ENCODE results near the gene PCDHB9. TPM values are rescaled to one million over a fixed set of nuclear protein-coding genes. Genes with fewer than 3 reads are reported as not detected.
"Not testable (repeated sequence)": the region's sequence is repeated elsewhere in the genome, so short reads cannot be mapped to it uniquely, and the experiment has no call there.

Gene PCDHB9
- under 1 TPM; 0.16 to 0.18 TPM for polyA plus RNA-seq

DNA sequence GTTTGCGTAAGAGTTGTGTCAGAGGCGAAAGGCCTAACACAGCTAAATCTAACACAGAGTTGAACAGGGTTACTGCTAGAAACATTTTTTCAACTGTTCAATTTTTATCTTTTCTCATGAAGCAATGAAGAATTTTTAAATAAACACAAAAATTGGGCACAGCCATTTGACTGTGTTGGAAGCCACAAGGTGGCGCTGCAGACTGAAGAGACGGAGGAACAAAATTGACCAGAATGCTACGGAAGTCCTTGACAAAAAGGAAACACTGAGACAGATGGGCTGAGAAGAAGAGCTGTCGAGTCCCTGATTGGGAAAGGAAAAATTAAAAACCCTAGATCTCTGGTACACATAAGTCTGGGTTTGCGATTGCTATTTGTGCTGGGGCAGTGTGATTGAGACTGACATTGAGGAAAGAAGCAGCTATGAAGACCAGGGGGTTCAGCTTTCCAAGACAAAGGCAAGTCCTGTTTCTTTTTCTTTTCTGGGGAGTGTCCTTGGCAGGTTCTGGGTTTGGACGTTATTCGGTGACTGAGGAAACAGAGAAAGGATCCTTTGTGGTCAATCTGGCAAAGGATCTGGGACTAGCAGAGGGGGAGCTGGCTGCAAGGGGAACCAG, at the start of gene PCDHB9:
Gene PCDHB9, plus strand, starts transcription at position 265 of the 616 bp plus-strand sequence. Its CDS starts 158 bp downstream, at position 423.
- peaks cover 2 to 23% of the 10 kb centered on the region in 2 donors for H3K9me3 ChIP-seq (ENCODE audit: control insufficient read depth in 2 of 2, insufficient read depth in 1 of 2, low read depth in 1 of 2, low read length in 1 of 2)
- no peaks in the 10 kb centered on the region for H3K27me3 ChIP-seq (ENCODE audit: control insufficient read depth in 1 of 2, insufficient read depth in 2 of 2, low read length in 2 of 2)
- no peaks in the 10 kb centered on the region for H3K36me3 ChIP-seq (ENCODE audit: control insufficient read depth in 2 of 2, insufficient read depth in 2 of 2, low read length in 1 of 2)

DNA sequence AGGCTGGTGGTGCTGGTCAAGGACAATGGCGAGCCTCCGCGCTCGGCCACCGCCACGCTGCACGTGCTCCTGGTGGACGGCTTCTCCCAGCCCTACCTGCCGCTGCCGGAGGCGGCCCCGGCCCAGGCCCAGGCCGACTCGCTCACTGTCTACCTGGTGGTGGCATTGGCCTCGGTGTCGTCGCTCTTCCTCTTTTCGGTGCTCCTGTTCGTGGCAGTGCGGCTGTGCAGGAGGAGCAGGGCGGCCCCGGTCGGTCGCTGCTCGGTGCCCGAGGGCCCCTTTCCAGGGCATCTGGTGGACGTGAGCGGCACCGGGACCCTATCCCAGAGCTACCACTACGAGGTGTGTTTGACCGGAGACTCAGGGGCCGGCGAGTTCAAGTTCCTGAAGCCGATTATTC, 49.6 kb upstream of the PCDHB9 start:
- not testable (repeated sequence) for H3K27me3 ChIP-seq (ENCODE audit: control insufficient read depth in 1 of 2, insufficient read depth in 2 of 2, low read length in 2 of 2); H3K36me3 ChIP-seq (ENCODE audit: control insufficient read depth in 2 of 2, insufficient read depth in 2 of 2, low read length in 1 of 2); H3K4me3 ChIP-seq (ENCODE audit: low read depth in 1 of 2, low read length in 2 of 2); H3K27ac ChIP-seq (ENCODE audit: low read depth in 2 of 2, low read length in 1 of 2); H3K4me1 ChIP-seq (ENCODE audit: control insufficient read depth in 2 of 2, insufficient read depth in 2 of 2, low read length in 1 of 2)
- WGBS, 2 donors = 46 to 54% methylated on average over 28 to 34 of the region's 34 CpGs
- H3K9me3 ChIP-seq (ENCODE audit: control insufficient read depth in 2 of 2, insufficient read depth in 1 of 2, low read depth in 1 of 2, low read length in 1 of 2) = peaks cover 14 to 18% of the 10 kb centered on the region in 2 donors

More for the DNA sequence above, at the start of gene PCDHB9:
- Histone ChIP-seq H3K4me1 (ENCODE audit: control insufficient read depth in 2 of 2, insufficient read depth in 2 of 2, low read length in 1 of 2) (no peaks in the 10 kb centered on the region), H3K4me3 (ENCODE audit: low read depth in 1 of 2, low read length in 2 of 2) (no peak within 1 kb of the TSS), H3K27ac (ENCODE audit: low read depth in 2 of 2, low read length in 1 of 2) (no peak within 1 kb of the TSS)
- 19 to 24% methylated on average over 8 to 9 of the region's 9 CpGs for WGBS, 2 donors

DNA sequence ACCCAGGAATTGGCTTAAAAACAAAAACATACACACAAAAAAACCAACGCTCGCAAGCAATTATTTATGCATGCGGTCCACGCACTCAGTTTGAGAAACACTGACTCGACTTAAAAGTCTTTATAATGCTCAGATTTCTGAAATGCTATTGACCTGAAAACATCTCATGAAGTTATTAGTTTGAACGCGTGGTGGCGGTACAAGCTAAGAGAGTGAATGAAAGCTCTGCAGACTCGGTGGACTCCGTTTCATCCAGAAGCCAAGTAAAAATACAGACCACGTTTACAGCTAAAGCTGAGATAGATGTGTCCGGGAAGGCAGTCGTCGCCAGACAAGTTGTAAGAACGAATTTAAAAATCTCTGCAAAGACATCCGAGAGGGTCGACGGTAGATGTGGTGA, 37.1 kb upstream of the PCDHB9 start, which contains the start of gene PCDHB6:
Gene PCDHB6, plus strand, starts transcription at position 246 of the 400 bp plus-strand sequence. CDS start 201 bp downstream, outside the sequence.
- 18 to 19% methylated on average over 18 of the region's 18 CpGs for WGBS, 2 donors
- Histone ChIP-seq H3K9me3 (ENCODE audit: control insufficient read depth in 2 of 2, insufficient read depth in 1 of 2, low read depth in 1 of 2, low read length in 1 of 2) (peaks cover 7 to 17% of the 10 kb centered on the region in 2 donors), H3K27me3 (ENCODE audit: control insufficient read depth in 1 of 2, insufficient read depth in 2 of 2, low read length in 2 of 2) (no peaks in the 10 kb centered on the region), H3K36me3 (ENCODE audit: control insufficient read depth in 2 of 2, insufficient read depth in 2 of 2, low read length in 1 of 2) (no peaks in the 10 kb centered on the region), H3K27ac (ENCODE audit: low read depth in 2 of 2, low read length in 1 of 2) (no peak within 1 kb of the TSS), H3K4me1 (ENCODE audit: control insufficient read depth in 2 of 2, insufficient read depth in 2 of 2, low read length in 1 of 2) (peaks cover 0 to 2% of the 10 kb centered on the region in 2 donors), H3K4me3 (ENCODE audit: low read depth in 1 of 2, low read length in 2 of 2) (no peak within 1 kb of the TSS)

DNA sequence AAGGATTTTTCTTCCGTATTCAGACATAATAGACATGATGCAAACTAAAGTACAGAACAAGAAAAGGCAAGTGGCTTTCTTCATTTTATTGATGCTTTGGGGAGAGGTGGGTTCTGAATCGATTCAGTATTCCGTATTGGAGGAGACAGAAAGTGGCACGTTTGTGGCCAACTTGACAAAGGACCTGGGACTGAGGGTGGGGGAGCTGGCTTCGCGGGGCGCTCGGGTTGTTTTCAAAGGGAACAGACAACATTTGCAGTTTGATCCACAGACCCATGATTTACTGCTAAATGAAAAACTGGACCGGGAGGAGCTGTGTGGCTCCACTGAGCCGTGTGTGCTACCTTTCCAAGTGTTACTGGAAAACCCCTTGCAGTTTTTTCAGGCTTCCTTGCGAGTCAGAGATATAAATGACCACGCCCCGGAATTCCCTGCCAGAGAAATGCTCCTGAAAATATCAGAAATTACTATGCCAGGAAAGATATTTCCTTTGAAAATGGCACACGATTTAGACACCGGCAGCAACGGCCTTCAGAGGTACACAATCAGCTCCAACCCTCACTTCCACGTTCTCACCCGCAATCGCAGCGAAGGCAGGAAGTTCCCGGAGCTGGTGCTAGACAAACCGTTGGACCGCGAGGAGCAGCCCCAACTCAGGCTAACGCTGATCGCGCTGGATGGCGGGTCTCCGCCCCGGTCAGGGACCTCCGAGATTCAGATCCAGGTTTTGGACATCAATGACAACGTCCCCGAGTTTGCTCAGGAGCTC, 36.6 kb upstream of the PCDHB9 start:
- Histone ChIP-seq H3K9me3 (ENCODE audit: control insufficient read depth in 2 of 2, insufficient read depth in 1 of 2, low read depth in 1 of 2, low read length in 1 of 2) (peaks cover 7 to 17% of the 10 kb centered on the region in 2 donors), H3K4me1 (ENCODE audit: control insufficient read depth in 2 of 2, insufficient read depth in 2 of 2, low read length in 1 of 2) (peaks cover 0 to 2% of the 10 kb centered on the region in 2 donors), H3K27me3 (ENCODE audit: control insufficient read depth in 1 of 2, insufficient read depth in 2 of 2, low read length in 2 of 2) (no peaks in the 10 kb centered on the region), H3K4me3 (ENCODE audit: low read depth in 1 of 2, low read length in 2 of 2) (no peak overlapping the region), H3K36me3 (ENCODE audit: control insufficient read depth in 2 of 2, insufficient read depth in 2 of 2, low read length in 1 of 2) (no peaks in the 10 kb centered on the region), H3K27ac (ENCODE audit: low read depth in 2 of 2, low read length in 1 of 2) (no peak overlapping the region)
- 40 to 43% methylated on average over 33 of the region's 33 CpGs for WGBS, 2 donors

DNA sequence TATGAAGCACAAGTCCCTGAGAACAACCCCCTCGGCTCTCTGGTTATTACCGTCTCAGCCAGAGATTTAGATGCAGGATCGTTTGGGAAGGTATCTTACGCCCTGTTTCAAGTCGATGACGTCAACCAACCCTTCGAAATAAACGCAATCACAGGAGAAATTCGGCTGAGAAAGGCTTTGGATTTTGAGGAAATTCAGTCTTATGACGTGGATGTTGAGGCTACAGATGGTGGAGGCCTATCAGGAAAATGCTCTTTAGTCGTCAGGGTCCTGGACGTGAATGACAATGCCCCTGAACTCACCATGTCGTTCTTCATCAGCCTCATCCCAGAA, 36.0 kb upstream of the PCDHB9 start:
- H3K27ac ChIP-seq (ENCODE audit: low read depth in 2 of 2, low read length in 1 of 2) = no peak overlapping the region
- peaks cover 7 to 19% of the 10 kb centered on the region in 2 donors for H3K9me3 ChIP-seq (ENCODE audit: control insufficient read depth in 2 of 2, insufficient read depth in 1 of 2, low read depth in 1 of 2, low read length in 1 of 2)
- H3K36me3 ChIP-seq (ENCODE audit: control insufficient read depth in 2 of 2, insufficient read depth in 2 of 2, low read length in 1 of 2) = no peaks in the 10 kb centered on the region
- no peak overlapping the region for H3K4me3 ChIP-seq (ENCODE audit: low read depth in 1 of 2, low read length in 2 of 2)
- WGBS, 2 donors = 31 to 41% methylated on average over 13 of the region's 13 CpGs
- no peaks in the 10 kb centered on the region for H3K27me3 ChIP-seq (ENCODE audit: control insufficient read depth in 1 of 2, insufficient read depth in 2 of 2, low read length in 2 of 2)
- H3K4me1 ChIP-seq (ENCODE audit: control insufficient read depth in 2 of 2, insufficient read depth in 2 of 2, low read length in 1 of 2) = peaks cover 0 to 2% of the 10 kb centered on the region in 2 donors

DNA sequence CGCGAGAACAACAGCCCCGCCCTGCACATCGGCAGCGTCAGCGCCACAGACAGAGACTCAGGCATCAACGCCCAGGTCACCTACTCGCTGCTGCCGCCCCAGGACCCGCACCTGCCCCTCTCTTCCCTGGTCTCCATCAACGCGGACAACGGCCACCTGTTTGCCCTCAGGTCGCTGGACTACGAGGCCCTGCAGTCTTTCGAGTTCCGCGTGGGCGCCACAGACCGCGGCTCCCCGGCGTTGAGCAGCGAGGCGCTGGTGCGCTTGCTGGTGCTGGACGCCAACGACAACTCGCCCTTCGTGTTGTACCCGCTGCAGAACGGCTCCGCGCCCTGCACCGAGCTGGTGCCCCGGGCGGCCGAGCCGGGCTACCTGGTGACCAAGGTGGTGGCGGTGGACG, 35.3 kb upstream of the PCDHB9 start:
- not testable (repeated sequence) for H3K4me3 ChIP-seq (ENCODE audit: low read depth in 1 of 2, low read length in 2 of 2); H3K4me1 ChIP-seq (ENCODE audit: control insufficient read depth in 2 of 2, insufficient read depth in 2 of 2, low read length in 1 of 2); H3K27ac ChIP-seq (ENCODE audit: low read depth in 2 of 2, low read length in 1 of 2); H3K27me3 ChIP-seq (ENCODE audit: control insufficient read depth in 1 of 2, insufficient read depth in 2 of 2, low read length in 2 of 2); H3K36me3 ChIP-seq (ENCODE audit: control insufficient read depth in 2 of 2, insufficient read depth in 2 of 2, low read length in 1 of 2)
- peaks cover 10 to 20% of the 10 kb centered on the region in 2 donors for H3K9me3 ChIP-seq (ENCODE audit: control insufficient read depth in 2 of 2, insufficient read depth in 1 of 2, low read depth in 1 of 2, low read length in 1 of 2)
- WGBS, 2 donors = 37 to 41% methylated on average over 34 to 40 of the region's 41 CpGs

DNA sequence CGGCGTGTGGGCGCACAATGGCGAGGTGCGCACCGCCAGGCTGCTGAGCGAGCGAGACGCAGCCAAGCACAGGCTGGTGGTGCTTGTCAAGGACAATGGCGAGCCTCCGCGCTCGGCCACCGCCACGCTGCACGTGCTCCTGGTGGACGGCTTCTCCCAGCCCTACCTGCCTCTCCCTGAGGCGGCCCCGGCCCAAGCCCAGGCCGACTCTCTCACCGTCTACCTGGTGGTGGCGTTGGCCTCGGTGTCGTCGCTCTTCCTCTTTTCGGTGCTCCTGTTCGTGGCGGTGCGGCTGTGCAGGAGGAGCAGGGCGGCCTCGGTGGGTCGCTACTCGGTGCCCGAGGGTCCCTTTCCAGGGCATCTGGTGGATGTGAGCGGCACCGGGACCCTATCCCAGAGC, 34.9 kb upstream of the PCDHB9 start:
- H3K4me3 ChIP-seq (ENCODE audit: low read depth in 1 of 2, low read length in 2 of 2); H3K4me1 ChIP-seq (ENCODE audit: control insufficient read depth in 2 of 2, insufficient read depth in 2 of 2, low read length in 1 of 2); H3K27me3 ChIP-seq (ENCODE audit: control insufficient read depth in 1 of 2, insufficient read depth in 2 of 2, low read length in 2 of 2); H3K36me3 ChIP-seq (ENCODE audit: control insufficient read depth in 2 of 2, insufficient read depth in 2 of 2, low read length in 1 of 2); H3K27ac ChIP-seq (ENCODE audit: low read depth in 2 of 2, low read length in 1 of 2): not testable (repeated sequence)
- H3K9me3 ChIP-seq (ENCODE audit: control insufficient read depth in 2 of 2, insufficient read depth in 1 of 2, low read depth in 1 of 2, low read length in 1 of 2) = peaks cover 12 to 20% of the 10 kb centered on the region in 2 donors
- 18 to 37% methylated on average over 17 to 36 of the region's 36 CpGs for WGBS, 2 donors

DNA sequence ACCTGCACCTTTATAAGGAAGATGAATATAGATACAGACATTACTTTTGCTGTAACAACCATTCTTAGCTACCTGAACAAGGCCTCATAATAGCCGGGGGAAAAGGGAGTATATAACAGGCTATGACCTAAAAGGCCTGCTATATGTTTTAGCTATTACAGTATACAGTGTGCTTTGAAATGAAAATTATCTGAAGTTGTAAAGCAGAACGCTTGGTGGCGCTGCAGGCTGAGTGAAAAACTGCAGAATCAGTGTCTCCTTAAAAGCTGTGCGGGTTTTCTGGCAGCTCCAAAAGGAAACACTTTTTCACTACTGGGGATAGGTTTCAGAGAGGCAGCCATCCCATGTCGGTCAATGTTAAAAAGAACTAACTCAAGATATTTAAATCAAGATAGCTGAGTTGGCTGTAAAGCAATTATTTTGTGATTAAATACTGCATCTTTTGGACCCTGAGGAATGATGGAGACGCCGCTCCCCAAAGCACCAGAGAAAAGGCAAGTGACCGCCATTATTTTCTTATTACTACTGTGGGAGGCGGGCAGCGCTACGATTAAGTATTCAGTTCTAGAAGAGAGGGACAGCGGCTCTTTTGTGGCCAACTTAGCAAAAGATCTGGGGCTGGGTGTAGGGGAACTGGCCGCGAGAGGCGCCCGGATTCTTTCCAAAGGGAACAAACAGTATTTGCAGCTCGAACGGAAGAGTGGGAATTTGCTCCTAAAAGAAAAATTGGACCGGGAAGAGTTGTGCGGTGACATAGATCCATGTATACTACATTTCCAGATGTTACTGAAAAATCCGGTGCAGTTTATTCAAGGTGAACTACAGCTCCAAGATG, 31.2 kb upstream of the PCDHB9 start:
- Histone ChIP-seq H3K36me3 (ENCODE audit: control insufficient read depth in 2 of 2, insufficient read depth in 2 of 2, low read length in 1 of 2) (no peaks in the 10 kb centered on the region), H3K27me3 (ENCODE audit: control insufficient read depth in 1 of 2, insufficient read depth in 2 of 2, low read length in 2 of 2) (no peaks in the 10 kb centered on the region), H3K27ac (ENCODE audit: low read depth in 2 of 2, low read length in 1 of 2) (no peak overlapping the region), H3K4me1 (ENCODE audit: control insufficient read depth in 2 of 2, insufficient read depth in 2 of 2, low read length in 1 of 2) (peaks cover 0 to under 1% of the 10 kb centered on the region in 2 donors), H3K9me3 (ENCODE audit: control insufficient read depth in 2 of 2, insufficient read depth in 1 of 2, low read depth in 1 of 2, low read length in 1 of 2) (peaks cover 13 to 24% of the 10 kb centered on the region in 2 donors), H3K4me3 (ENCODE audit: low read depth in 1 of 2, low read length in 2 of 2) (no peak overlapping the region)
- 30 to 38% methylated on average over 21 of the region's 21 CpGs for WGBS, 2 donors

DNA sequence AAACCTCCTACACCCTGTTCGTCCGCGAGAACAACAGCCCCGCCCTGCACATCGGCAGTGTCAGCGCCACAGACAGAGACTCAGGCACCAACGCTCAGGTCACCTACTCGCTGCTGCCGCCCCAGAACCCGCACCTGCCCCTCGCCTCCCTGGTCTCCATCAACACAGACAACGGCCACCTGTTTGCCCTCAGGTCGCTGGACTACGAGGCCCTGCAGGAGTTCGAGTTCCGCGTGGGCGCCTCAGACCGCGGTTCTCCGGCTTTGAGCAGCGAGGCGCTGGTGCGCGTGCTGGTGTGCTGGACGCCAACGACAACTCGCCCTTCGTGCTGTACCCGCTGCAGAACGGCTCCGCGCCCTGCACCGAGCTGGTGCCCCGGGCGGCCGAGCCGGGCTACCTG, 29.6 kb upstream of the PCDHB9 start:
- H3K4me3 ChIP-seq (ENCODE audit: low read depth in 1 of 2, low read length in 2 of 2); H3K36me3 ChIP-seq (ENCODE audit: control insufficient read depth in 2 of 2, insufficient read depth in 2 of 2, low read length in 1 of 2); H3K27ac ChIP-seq (ENCODE audit: low read depth in 2 of 2, low read length in 1 of 2); H3K4me1 ChIP-seq (ENCODE audit: control insufficient read depth in 2 of 2, insufficient read depth in 2 of 2, low read length in 1 of 2); H3K27me3 ChIP-seq (ENCODE audit: control insufficient read depth in 1 of 2, insufficient read depth in 2 of 2, low read length in 2 of 2): not testable (repeated sequence)
- H3K9me3 ChIP-seq (ENCODE audit: control insufficient read depth in 2 of 2, insufficient read depth in 1 of 2, low read depth in 1 of 2, low read length in 1 of 2) = peaks cover 9 to 12% of the 10 kb centered on the region in 2 donors
- 39 to 47% methylated on average over 31 to 38 of the region's 38 CpGs for whole genome bisulfite sequencing, 2 donors

Data from esophagus (tissue), 2 donors.